ENCODE measurements around the gene GRID1. TPM values are rescaled to one million over a fixed set of nuclear protein-coding genes. Genes with fewer than 3 reads are reported as not detected.

The GRID1 gene
- total RNA-seq, 1 experiment from 2014 or later = 0.31 TPM

- H3K4me3 ChIP-seq (ENCODE audit: insufficient read depth, low read depth, low read length) = no peak overlapping the region
- H3K27me3 ChIP-seq (ENCODE audit: control insufficient read depth, insufficient read depth, low read length) = no peaks in the 10 kb centered on the region
- DNase-seq = no peak
- no peaks in the 10 kb centered on the region for H3K36me3 ChIP-seq (replicated peaks; ENCODE audit: control insufficient read depth, insufficient read depth, low read length)
Measured at GRCh38 chr10:85668522-85668921, 698.1 kb downstream of the GRID1 start.

- Histone ChIP-seq H3K27me3 (ENCODE audit: control insufficient read depth, insufficient read depth, low read length) (no peaks in the 10 kb centered on the region), H3K4me3 (ENCODE audit: insufficient read depth, low read depth, low read length) (no peak overlapping the region), H3K36me3 (replicated peaks; ENCODE audit: control insufficient read depth, insufficient read depth, low read length) (no peaks in the 10 kb centered on the region)
- peak; percentile 54 for DNase-seq
Measured at GRCh38 chr10:85667638-85668233, 698.9 kb downstream of the GRID1 start.

GRCh38 chr10:85666987-85667386 is 699.6 kb downstream of the GRID1 start:
- no peaks in the 10 kb centered on the region for H3K27me3 ChIP-seq (ENCODE audit: control insufficient read depth, insufficient read depth, low read length)
- no peaks in the 10 kb centered on the region for H3K36me3 ChIP-seq (replicated peaks; ENCODE audit: control insufficient read depth, insufficient read depth, low read length)
- DNase-seq = no peak
- H3K4me3 ChIP-seq (ENCODE audit: insufficient read depth, low read depth, low read length) = no peak overlapping the region

- no peaks in the 10 kb centered on the region for H3K27me3 ChIP-seq (ENCODE audit: control insufficient read depth, insufficient read depth, low read length)
- no peak overlapping the region for H3K4me3 ChIP-seq (ENCODE audit: insufficient read depth, low read depth, low read length)
- no peaks in the 10 kb centered on the region for H3K36me3 ChIP-seq (replicated peaks; ENCODE audit: control insufficient read depth, insufficient read depth, low read length)
- no peak for DNase-seq
Measured at GRCh38 chr10:85666102-85666501, 700.5 kb downstream of the GRID1 start.

- no peak overlapping the region for H3K4me3 ChIP-seq (ENCODE audit: insufficient read depth, low read depth, low read length)
- no peaks in the 10 kb centered on the region for H3K36me3 ChIP-seq (replicated peaks; ENCODE audit: control insufficient read depth, insufficient read depth, low read length)
- no peak for DNase-seq
- H3K27me3 ChIP-seq (ENCODE audit: control insufficient read depth, insufficient read depth, low read length) = no peaks in the 10 kb centered on the region
Measured at GRCh38 chr10:85665681-85666080, 700.9 kb downstream of the GRID1 start.

- no peaks in the 10 kb centered on the region for H3K36me3 ChIP-seq (replicated peaks; ENCODE audit: control insufficient read depth, insufficient read depth, low read length)
- no peaks in the 10 kb centered on the region for H3K27me3 ChIP-seq (ENCODE audit: control insufficient read depth, insufficient read depth, low read length)
- no peak for DNase-seq
- H3K4me3 ChIP-seq (ENCODE audit: insufficient read depth, low read depth, low read length) = no peak overlapping the region
Measured at GRCh38 chr10:85665078-85665477, 701.5 kb downstream of the GRID1 start.

GRCh38 chr10:85661123-85661522 is 705.5 kb downstream of the GRID1 start:
- H3K27me3 ChIP-seq (ENCODE audit: control insufficient read depth, insufficient read depth, low read length) = no peaks in the 10 kb centered on the region
- H3K4me3 ChIP-seq (ENCODE audit: insufficient read depth, low read depth, low read length) = no peak overlapping the region
- H3K36me3 ChIP-seq (replicated peaks; ENCODE audit: control insufficient read depth, insufficient read depth, low read length) = no peaks in the 10 kb centered on the region
- no peak for DNase-seq

- no peaks in the 10 kb centered on the region for H3K27me3 ChIP-seq (ENCODE audit: control insufficient read depth, insufficient read depth, low read length)
- no peak for DNase-seq
- no peaks in the 10 kb centered on the region for H3K36me3 ChIP-seq (replicated peaks; ENCODE audit: control insufficient read depth, insufficient read depth, low read length)
- H3K4me3 ChIP-seq (ENCODE audit: insufficient read depth, low read depth, low read length) = no peak overlapping the region
Measured at GRCh38 chr10:85659331-85659730, 707.3 kb downstream of the GRID1 start.

GRCh38 chr10:85658518-85658917 is 708.1 kb downstream of the GRID1 start:
- H3K27me3 ChIP-seq (ENCODE audit: control insufficient read depth, insufficient read depth, low read length) = no peaks in the 10 kb centered on the region
- H3K4me3 ChIP-seq (ENCODE audit: insufficient read depth, low read depth, low read length) = no peak overlapping the region
- H3K36me3 ChIP-seq (replicated peaks; ENCODE audit: control insufficient read depth, insufficient read depth, low read length) = no peaks in the 10 kb centered on the region
- no peak for DNase-seq

GRCh38 chr10:85657476-85658113 is 709.0 kb downstream of the GRID1 start:
- Histone ChIP-seq H3K4me3 (ENCODE audit: insufficient read depth, low read depth, low read length) (no peak overlapping the region), H3K36me3 (replicated peaks; ENCODE audit: control insufficient read depth, insufficient read depth, low read length) (no peaks in the 10 kb centered on the region), H3K27me3 (ENCODE audit: control insufficient read depth, insufficient read depth, low read length) (no peaks in the 10 kb centered on the region)
- DNase-seq = no peak

GRCh38 chr10:85655411-85655810 is 711.2 kb downstream of the GRID1 start:
- H3K4me3 ChIP-seq (ENCODE audit: insufficient read depth, low read depth, low read length) = no peak overlapping the region
- no peaks in the 10 kb centered on the region for H3K27me3 ChIP-seq (ENCODE audit: control insufficient read depth, insufficient read depth, low read length)
- DNase-seq = no peak
- H3K36me3 ChIP-seq (replicated peaks; ENCODE audit: control insufficient read depth, insufficient read depth, low read length) = no peaks in the 10 kb centered on the region

- no peak overlapping the region for H3K4me3 ChIP-seq (ENCODE audit: insufficient read depth, low read depth, low read length)
- no peak for DNase-seq
- no peaks in the 10 kb centered on the region for H3K36me3 ChIP-seq (replicated peaks; ENCODE audit: control insufficient read depth, insufficient read depth, low read length)
- no peaks in the 10 kb centered on the region for H3K27me3 ChIP-seq (ENCODE audit: control insufficient read depth, insufficient read depth, low read length)
Measured at GRCh38 chr10:85651497-85651882, 715.1 kb downstream of the GRID1 start.

GRCh38 chr10:85650791-85651496 is 715.7 kb downstream of the GRID1 start:
- Histone ChIP-seq H3K4me3 (ENCODE audit: insufficient read depth, low read depth, low read length) (no peak overlapping the region), H3K36me3 (replicated peaks; ENCODE audit: control insufficient read depth, insufficient read depth, low read length) (no peaks in the 10 kb centered on the region), H3K27me3 (ENCODE audit: control insufficient read depth, insufficient read depth, low read length) (no peaks in the 10 kb centered on the region)
- DNase-seq = no peak

GRCh38 chr10:85649461-85649860 is 717.1 kb downstream of the GRID1 start:
- Histone ChIP-seq H3K4me3 (ENCODE audit: insufficient read depth, low read depth, low read length) (no peak overlapping the region), H3K36me3 (replicated peaks; ENCODE audit: control insufficient read depth, insufficient read depth, low read length) (no peaks in the 10 kb centered on the region), H3K27me3 (ENCODE audit: control insufficient read depth, insufficient read depth, low read length) (no peaks in the 10 kb centered on the region)
- no peak for DNase-seq

- DNase-seq = no peak
- H3K36me3 ChIP-seq (replicated peaks; ENCODE audit: control insufficient read depth, insufficient read depth, low read length) = no peaks in the 10 kb centered on the region
Measured at GRCh38 chr10:85648279-85648754, 718.3 kb downstream of the GRID1 start.

More at GRCh38 chr10:85648279-85648754, 718.3 kb downstream of the GRID1 start:
- Histone ChIP-seq H3K27me3 (ENCODE audit: control insufficient read depth, insufficient read depth, low read length) (no peaks in the 10 kb centered on the region), H3K4me3 (ENCODE audit: insufficient read depth, low read depth, low read length) (no peak overlapping the region)
